HL-60 (cell line): ENCODE measurements around the gene C17orf78.
"Not testable (repeated sequence)": the region's sequence is repeated elsewhere in the genome, so short reads cannot be mapped to it uniquely, and the experiment has no call there.

Experiments used
- DNase-seq, 2 experiments: peaks; one replicate each; pipeline ENCODE4 v3.0.0-alpha.2; 2010 to 2020; ENCODE audit warnings: low read depth in 1 of 2, low spot score in 1 of 2
- H3K27ac ChIP-seq: fragments of 250-450 bp; sonication (Bioruptor Pico); replicated peaks from 2 replicates; pipeline ENCODE4 v1.5.1; 2020; ENCODE audit warnings: mild to moderate bottlenecking, moderate library complexity
- H3K27me3 ChIP-seq: fragments of 250-450 bp; sonication (Bioruptor Pico); 2 replicates; pipeline ENCODE4 v1.5.1; 2021; ENCODE audit warnings: mild to moderate bottlenecking, moderate library complexity; ENCODE audit not compliant: insufficient read depth, poor library complexity, severe bottlenecking
- H3K4me3 ChIP-seq: replicated peaks from 2 replicates; pipeline ENCODE4 v1.5.1; 2011; ENCODE audit warnings: mild to moderate bottlenecking, control low read depth, low read length; ENCODE audit not compliant: insufficient read depth
- CTCF ChIP-seq: IDR thresholded peaks from one replicate; pipeline ENCODE4 v1.5.1; 2011; ENCODE audit warnings: low read length, control low read depth, inconsistent platforms; ENCODE audit not compliant: insufficient read depth
- GABPA ChIP-seq: IDR thresholded peaks from 2 replicates; pipeline ENCODE4 v1.6.1; 2012; ENCODE audit warnings: low read depth
- POLR2AphosphoS5 ChIP-seq: IDR thresholded peaks from 2 replicates; pipeline ENCODE4 v1.6.1; 2012; ENCODE audit warnings: low read depth
- SPI1 ChIP-seq: IDR thresholded peaks from 2 replicates; pipeline ENCODE4 v1.6.1; 2012; ENCODE audit warnings: low read depth, mild to moderate bottlenecking, borderline replicate concordance
- TF ChIP-seq, protein P1 (sequence below): IDR thresholded peaks from 2 replicates; pipeline ENCODE4 v1.6.1; 2012; ENCODE audit warnings: low read depth; ENCODE audit not compliant: insufficient replicate concordance

The C17orf78 gene

DNA sequence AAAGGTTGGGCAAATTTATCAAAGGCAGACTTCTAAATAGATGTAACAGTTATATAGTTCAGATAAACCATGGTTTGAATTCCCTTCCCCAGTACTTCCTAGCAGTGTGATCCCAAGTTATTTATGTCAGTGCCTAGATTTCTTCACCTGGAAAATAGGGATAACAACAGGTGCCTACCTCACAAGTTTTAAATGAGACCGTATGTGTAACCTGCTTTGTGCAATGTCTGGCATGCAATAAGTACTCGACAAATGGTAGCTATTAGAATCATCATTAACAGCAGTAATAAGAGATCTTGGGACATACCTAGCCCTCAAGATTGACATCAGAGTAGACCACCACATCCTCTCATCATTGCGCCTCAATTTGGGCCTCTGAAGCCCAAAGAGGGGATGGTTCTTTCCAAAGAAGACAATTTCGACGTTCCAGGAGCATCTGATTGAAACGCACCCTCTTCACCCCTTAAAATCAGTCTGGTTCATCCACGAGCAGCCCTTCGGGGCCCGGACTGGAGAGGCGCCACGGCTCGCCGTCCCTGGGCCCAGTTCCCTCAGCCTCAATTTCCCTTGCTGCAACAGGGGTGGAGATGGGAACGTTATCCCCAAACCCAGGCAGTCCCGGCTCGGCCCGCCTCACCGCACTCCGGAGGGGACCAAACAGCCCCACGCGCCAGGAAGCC, 30.3 kb downstream of the C17orf78 start:
- TF ChIP-seq, protein P1, sequence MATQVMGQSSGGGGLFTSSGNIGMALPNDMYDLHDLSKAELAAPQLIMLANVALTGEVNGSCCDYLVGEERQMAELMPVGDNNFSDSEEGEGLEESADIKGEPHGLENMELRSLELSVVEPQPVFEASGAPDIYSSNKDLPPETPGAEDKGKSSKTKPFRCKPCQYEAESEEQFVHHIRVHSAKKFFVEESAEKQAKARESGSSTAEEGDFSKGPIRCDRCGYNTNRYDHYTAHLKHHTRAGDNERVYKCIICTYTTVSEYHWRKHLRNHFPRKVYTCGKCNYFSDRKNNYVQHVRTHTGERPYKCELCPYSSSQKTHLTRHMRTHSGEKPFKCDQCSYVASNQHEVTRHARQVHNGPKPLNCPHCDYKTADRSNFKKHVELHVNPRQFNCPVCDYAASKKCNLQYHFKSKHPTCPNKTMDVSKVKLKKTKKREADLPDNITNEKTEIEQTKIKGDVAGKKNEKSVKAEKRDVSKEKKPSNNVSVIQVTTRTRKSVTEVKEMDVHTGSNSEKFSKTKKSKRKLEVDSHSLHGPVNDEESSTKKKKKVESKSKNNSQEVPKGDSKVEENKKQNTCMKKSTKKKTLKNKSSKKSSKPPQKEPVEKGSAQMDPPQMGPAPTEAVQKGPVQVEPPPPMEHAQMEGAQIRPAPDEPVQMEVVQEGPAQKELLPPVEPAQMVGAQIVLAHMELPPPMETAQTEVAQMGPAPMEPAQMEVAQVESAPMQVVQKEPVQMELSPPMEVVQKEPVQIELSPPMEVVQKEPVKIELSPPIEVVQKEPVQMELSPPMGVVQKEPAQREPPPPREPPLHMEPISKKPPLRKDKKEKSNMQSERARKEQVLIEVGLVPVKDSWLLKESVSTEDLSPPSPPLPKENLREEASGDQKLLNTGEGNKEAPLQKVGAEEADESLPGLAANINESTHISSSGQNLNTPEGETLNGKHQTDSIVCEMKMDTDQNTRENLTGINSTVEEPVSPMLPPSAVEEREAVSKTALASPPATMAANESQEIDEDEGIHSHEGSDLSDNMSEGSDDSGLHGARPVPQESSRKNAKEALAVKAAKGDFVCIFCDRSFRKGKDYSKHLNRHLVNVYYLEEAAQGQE: peak; percentile 9
- no peak for TF ChIP-seq SPI1
- 0 out of 2 replicates have a peak, but pooled peaks have one; percentile 13 for TF ChIP-seq POLR2AphosphoS5
- no peak for TF ChIP-seq GABPA
- no peak for TF ChIP-seq CTCF
- peak overlapping the region; percentile 88 for H3K27ac ChIP-seq
- H3K4me3 ChIP-seq: peak overlapping the region; percentile 83
- H3K27me3 ChIP-seq: no peaks in the 10 kb centered on the region
- DNase-seq: no peak

DNA sequence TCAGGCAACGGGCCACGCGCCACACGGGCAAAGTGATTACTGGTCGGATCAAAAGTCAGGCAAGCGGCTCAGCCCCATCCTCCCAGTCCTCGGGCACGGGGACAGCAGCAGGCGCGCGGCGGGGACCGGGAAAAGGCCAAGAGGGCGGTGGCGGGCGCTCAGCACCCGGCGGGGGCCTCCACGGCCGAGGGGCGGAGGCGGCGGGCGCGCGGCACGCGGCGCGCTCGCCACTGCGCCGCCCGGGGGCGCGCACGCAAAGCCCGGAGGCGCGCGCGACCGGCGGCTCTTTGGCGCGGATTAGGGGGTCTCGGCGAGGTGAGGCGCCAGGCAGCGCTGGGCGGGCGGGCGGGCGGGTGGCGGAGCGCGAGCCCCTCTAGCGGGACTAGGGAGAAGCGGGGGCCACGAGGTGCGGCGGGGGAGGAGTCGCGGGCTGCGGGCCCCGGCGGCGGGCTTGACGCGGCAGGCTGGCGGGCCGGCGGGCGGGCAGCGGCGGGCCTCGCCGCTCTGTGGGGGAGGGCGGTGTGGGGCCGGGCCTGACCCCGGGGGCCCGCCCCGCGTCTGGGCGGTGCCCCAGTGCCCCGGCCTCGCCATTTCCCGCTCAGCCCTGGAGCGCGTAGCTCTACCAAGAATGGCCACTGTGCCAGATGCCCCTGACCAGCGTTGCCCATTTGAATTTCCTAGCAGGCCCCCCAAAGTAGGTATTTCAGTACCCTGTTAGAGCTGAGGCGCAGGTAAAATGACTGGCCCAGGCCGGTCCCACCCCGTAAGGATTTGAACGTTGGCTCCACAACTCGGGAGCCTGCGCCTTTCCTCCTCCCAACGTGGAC, 31.1 kb downstream of the C17orf78 start, which contains the start of the genes ACACA and TADA2A:
ACACA (minus strand) TSS at position 202 of the 827 bp plus-strand sequence. CDS start 537 bp downstream, outside the sequence.
TADA2A (plus strand) TSS at position 252 of the 827 bp plus-strand sequence. CDS start 4,480 bp downstream, outside the sequence.
- peak; percentile 56; the same call in 1 of the 2 replicates for TF ChIP-seq POLR2AphosphoS5
- TF ChIP-seq SPI1: no peak
- Histone ChIP-seq H3K27ac (peak within 1 kb of the TSS; percentile 94), H3K27me3 (no peaks in the 10 kb centered on the region), H3K4me3 (peak within 1 kb of the TSS; percentile 83)
- DNase-seq: peak; percentile 61 to 81

- not testable (repeated sequence) for H3K27me3 ChIP-seq, DNase-seq, H3K4me3 ChIP-seq
- H3K27ac ChIP-seq: peak overlapping the region; percentile 94; the same call in 1 of the 2 replicates
Observed at GRCh38 chr17:37408145-37408479, 32.3 kb downstream of the C17orf78 start.

- no peak overlapping the region for H3K4me3 ChIP-seq
- no peak for DNase-seq
- H3K27me3 ChIP-seq: no peaks in the 10 kb centered on the region
- TF ChIP-seq, protein P1: no peak
- TF ChIP-seq SPI1: no peak
- TF ChIP-seq CTCF: no peak
- TF ChIP-seq GABPA: no peak
- TF ChIP-seq POLR2AphosphoS5: no peak
- no peak overlapping the region for H3K27ac ChIP-seq
Observed at GRCh38 chr17:37410357-37410756, 34.6 kb downstream of the C17orf78 start.
